ENCODE data around the gene EIF2AK3.

Gene EIF2AK3

GRCh38 chr2:88602022-88602421 lies 25.2 kb downstream of the EIF2AK3 start (continued):
- TF ChIP-seq TSHZ1 (tag by site-specific recombination; IDR thresholded peaks at IDR 0.05; ENCODE audit: borderline replicate concordance) (no peak), ZNF16 (tag by site-specific recombination; IDR thresholded peaks at IDR 0.05; ENCODE audit: low read depth) (no peak), RBAK (tag by site-specific recombination; IDR thresholded peaks at IDR 0.05) (no peak), ZNF596 (tag by site-specific recombination; IDR thresholded peaks at IDR 0.05) (no peak), HOXA7 (CRISPR knock-in tag; IDR thresholded peaks at IDR 0.05; ENCODE audit: borderline replicate concordance) (no peak), ZNF132 (tag by site-specific recombination; IDR thresholded peaks at IDR 0.05; ENCODE audit: borderline replicate concordance) (no peak), ZSCAN23 (tag by site-specific recombination; IDR thresholded peaks at IDR 0.05) (no peak), ZNF341 (tag by site-specific recombination; IDR thresholded peaks at IDR 0.05; ENCODE audit: low read depth) (no peak), ZNF791 (tag by site-specific recombination; IDR thresholded peaks at IDR 0.05) (no peak), SP3 (tag by site-specific recombination; IDR thresholded peaks at IDR 0.05) (no peak), ZNF624 (tag by site-specific recombination; IDR thresholded peaks at IDR 0.05) (no peak), ZNF580 (tag by site-specific recombination; IDR thresholded peaks at IDR 0.05) (no peak), ZBTB17 (tag by site-specific recombination; IDR thresholded peaks at IDR 0.05) (no peak), ZNF658 (tag by site-specific recombination; IDR thresholded peaks at IDR 0.05) (no peak)

GRCh38 chr2:88601286-88601685 lies 26.0 kb downstream of the EIF2AK3 start:
- ChIA-PET POLR2A (interaction anchor here (2.2 kb wide), 1 partner anchor 26 kb away, joined by 19 read pairs; the partner anchor contains the start of gene EIF2AK3), CTCF (no interaction called here)

More at GRCh38 chr2:88601286-88601685, 26.0 kb downstream of the EIF2AK3 start:
- Histone ChIP-seq H3K4me3 (ENCODE audit: low read depth, low read length) (no peak overlapping the region), H3K9me3 (ENCODE audit: control insufficient read depth, insufficient read depth, low read depth, low read length) (no peaks in the 10 kb centered on the region), H3K36me3 (ENCODE audit: control insufficient read depth in 2 of 2, insufficient read depth in 1 of 2, low read length in 2 of 2) (no peaks in the 10 kb centered on the region), H3K27ac (ENCODE audit: extremely low read depth, low read depth, low read length) (peak overlapping the region; percentile 27; the same call in 1 of the 2 replicates), H3K4me1 (ENCODE audit: control insufficient read depth, insufficient read depth, low read length) (peaks cover 11% of the 10 kb centered on the region)
- TF ChIP-seq PRDM10 (tag by site-specific recombination; IDR thresholded peaks at IDR 0.05) = 0 out of 2 replicates have a peak, but pooled peaks have one; percentile 6
- no peak for TF ChIP-seq ZNF624 (tag by site-specific recombination; IDR thresholded peaks at IDR 0.05)
